Measurements from ENCODE around the gene HARBI1.

DNA sequence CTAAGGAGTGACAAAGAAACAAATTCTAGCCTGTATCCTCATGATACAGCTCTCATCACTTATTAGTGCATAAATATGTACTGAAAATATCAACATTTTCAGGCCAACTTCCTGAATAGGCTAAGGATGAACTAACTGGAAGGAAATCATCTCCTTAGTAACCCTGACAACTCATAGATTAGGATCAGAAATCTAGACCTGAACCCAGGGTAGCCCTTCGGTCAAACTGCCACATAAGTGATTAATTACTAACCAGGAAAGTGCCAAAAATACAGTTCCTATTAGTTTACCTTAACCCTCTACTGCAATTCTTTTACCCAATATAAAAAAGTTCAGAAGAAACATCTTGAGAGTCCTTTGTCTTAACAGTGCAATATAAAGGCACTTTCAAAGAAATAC is 63.2 kb downstream of the HARBI1 start:
- TF ChIP-seq, protein P1, sequence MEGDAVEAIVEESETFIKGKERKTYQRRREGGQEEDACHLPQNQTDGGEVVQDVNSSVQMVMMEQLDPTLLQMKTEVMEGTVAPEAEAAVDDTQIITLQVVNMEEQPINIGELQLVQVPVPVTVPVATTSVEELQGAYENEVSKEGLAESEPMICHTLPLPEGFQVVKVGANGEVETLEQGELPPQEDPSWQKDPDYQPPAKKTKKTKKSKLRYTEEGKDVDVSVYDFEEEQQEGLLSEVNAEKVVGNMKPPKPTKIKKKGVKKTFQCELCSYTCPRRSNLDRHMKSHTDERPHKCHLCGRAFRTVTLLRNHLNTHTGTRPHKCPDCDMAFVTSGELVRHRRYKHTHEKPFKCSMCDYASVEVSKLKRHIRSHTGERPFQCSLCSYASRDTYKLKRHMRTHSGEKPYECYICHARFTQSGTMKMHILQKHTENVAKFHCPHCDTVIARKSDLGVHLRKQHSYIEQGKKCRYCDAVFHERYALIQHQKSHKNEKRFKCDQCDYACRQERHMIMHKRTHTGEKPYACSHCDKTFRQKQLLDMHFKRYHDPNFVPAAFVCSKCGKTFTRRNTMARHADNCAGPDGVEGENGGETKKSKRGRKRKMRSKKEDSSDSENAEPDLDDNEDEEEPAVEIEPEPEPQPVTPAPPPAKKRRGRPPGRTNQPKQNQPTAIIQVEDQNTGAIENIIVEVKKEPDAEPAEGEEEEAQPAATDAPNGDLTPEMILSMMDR (IDR thresholded peaks at IDR 0.05): no peak
- TF ChIP-seq EP300 (IDR thresholded peaks at IDR 0.05): no peak
- TF ChIP-seq POLR2A (IDR thresholded peaks at IDR 0.05): no peak
